Urinary bladder (tissue), 4 donors: ENCODE measurements around the gene SEC14L3. TPM values are rescaled to one million over a fixed set of nuclear protein-coding genes. Genes with fewer than 3 reads are reported as not detected.
A peak's percentile ranks its signal among the peaks of the same experiment; 100 is the strongest.

ENCODE experiments used
- DNase-seq: peaks from one replicate; pipeline ENCODE4 v3.0.0-alpha.2; 2015; ENCODE audit errors: extremely low spot score
- H3K27ac ChIP-seq: one replicate; pipeline ENCODE4 v1.5.1; 2013; ENCODE audit warnings: low read depth, mild to moderate bottlenecking, moderate library complexity
- H3K36me3 ChIP-seq: one replicate; pipeline ENCODE4 v1.6.1; 2013; ENCODE audit warnings: mild to moderate bottlenecking, moderate library complexity; ENCODE audit not compliant: insufficient read depth
- H3K4me1 ChIP-seq: one replicate; pipeline ENCODE4 v1.6.1; 2013; ENCODE audit warnings: mild to moderate bottlenecking, moderate library complexity; ENCODE audit not compliant: insufficient read depth
- H3K4me3 ChIP-seq: one replicate; pipeline ENCODE4 v1.5.1; 2013; ENCODE audit warnings: low read depth, low read length
- WGBS: extraction: QIAGEN DNeasy Blood & Tissue Kit; methylation state at CpG from one replicate; pipeline ENCODE4 v1.1.7; 2013; 5-methylcytosine and 5-hydroxymethylcytosine counted together
- polyA plus RNA-seq: library from polyadenylated mRNA; stranded (reverse); fragments of 200-250 nt; gene quantifications from one replicate; pipeline ENCODE4 v1.2.3, GENCODE V29; 2013
- total RNA-seq: library from RNA; depleted of rRNA; stranded (reverse); fragments of >200 nt; gene quantifications from one replicate; pipeline ENCODE4 v1.2.3, GENCODE V29; 2014
- donor health status: healthy with polysubstance abuse.
- donor health status: healthy.

SEC14L3 gene
- total and polyA plus RNA-seq, 2 donors: not detected

- no peak for DNase-seq
- Histone ChIP-seq H3K4me1 (no peaks in the 10 kb centered on the region), H3K4me3 (no peak overlapping the region), H3K36me3 (no peaks in the 10 kb centered on the region), H3K27ac (no peak overlapping the region)
- WGBS: 89% methylated on average over 4 of the region's 4 CpGs
These were observed 39.7 kb downstream of the SEC14L3 start for GRCh38 chr22:30432096-30432495.

DNA sequence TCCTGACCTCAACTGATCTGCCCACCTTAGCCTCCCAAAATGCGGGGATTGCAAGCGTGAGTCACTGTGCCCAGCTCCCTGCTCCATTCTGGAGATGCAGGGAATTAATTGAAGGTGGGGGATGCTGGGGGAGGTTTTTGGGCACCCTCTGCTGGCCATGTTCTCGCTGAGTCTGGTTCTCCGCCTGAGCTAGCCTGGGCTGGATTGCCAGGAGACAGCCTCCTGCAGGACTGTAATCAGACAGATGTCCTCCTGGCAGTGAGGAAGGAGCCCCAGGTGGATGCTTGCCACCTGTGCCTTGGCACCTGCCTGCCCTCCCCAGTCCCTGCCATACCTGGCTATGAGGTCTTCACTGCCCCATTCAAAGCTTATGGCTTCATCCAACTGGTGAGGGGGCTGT lies 40.9 kb downstream of the SEC14L3 start:
- WGBS: 80% methylated on average over 4 of the region's 4 CpGs
- Histone ChIP-seq H3K27ac (no peak overlapping the region), H3K36me3 (no peaks in the 10 kb centered on the region), H3K4me3 (no peak overlapping the region), H3K4me1 (no peaks in the 10 kb centered on the region)
- no peak for DNase-seq

GRCh38 chr22:30429887-30430286 lies 41.9 kb downstream of the SEC14L3 start:
- WGBS: 52% methylated on average over 4 of the region's 4 CpGs
- no peak overlapping the region for H3K27ac ChIP-seq
- H3K4me1 ChIP-seq: no peaks in the 10 kb centered on the region
- no peak overlapping the region for H3K4me3 ChIP-seq
- H3K36me3 ChIP-seq: no peaks in the 10 kb centered on the region
- DNase-seq: no peak

- Histone ChIP-seq H3K4me1 (no peaks in the 10 kb centered on the region), H3K36me3 (no peaks in the 10 kb centered on the region), H3K4me3 (no peak overlapping the region), H3K27ac (no peak overlapping the region)
- no peak for DNase-seq
- WGBS: 76% methylated on average over 1 of the region's 1 CpG
These were observed 43.9 kb downstream of the SEC14L3 start for GRCh38 chr22:30427871-30428270.

DNA sequence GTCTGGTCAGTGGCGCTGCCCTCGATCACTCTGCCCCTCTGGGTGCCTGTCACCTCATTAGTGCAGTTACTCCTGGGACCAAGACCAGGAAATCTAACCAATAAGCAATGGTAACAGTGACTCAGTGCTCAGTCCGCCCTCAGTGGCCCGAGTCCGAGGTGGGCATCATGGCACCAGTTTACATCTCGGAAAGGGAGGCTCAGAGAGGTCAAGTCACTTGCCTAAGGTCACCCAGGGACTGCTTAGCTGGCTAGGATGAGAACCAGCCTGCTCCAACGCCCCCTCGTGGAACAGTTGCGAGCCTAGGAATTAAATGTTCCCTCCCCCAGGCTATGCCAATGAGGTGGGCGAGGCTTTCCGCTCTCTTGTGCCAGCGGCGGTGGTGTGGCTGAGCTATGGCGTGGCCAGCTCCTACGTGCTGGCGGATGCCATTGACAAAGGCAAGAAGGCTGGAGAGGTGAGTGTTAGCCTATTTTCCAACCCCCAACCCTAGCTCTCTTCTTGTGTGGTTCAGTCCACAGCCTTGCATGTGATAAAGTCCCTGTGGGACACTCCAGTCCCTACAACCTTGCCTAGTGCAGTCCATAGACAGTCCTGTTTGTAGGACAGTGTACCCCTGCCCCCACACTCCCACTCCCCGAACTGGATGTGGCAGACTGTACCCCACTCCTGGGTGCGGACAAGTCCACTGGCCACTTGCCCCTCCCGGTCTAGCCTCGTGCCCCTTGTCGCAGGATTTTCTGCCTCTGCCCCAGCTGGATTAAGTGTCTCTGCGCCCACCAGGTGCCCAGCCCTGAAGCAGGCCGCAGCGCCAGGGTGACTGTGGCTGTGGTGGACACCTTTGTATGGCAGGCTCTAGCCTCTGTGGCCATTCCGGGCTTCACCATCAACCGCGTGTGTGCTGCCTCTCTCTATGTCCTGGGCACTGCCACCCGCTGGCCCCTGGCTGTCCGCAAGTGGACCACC lies 45.1 kb downstream of the SEC14L3 start:
- no peak for DNase-seq
- Histone ChIP-seq H3K27ac (no peak overlapping the region), H3K4me3 (peak overlapping the region; percentile 50), H3K4me1 (no peaks in the 10 kb centered on the region), H3K36me3 (no peaks in the 10 kb centered on the region)
- WGBS: 54% methylated on average over 29 of the region's 29 CpGs

DNA sequence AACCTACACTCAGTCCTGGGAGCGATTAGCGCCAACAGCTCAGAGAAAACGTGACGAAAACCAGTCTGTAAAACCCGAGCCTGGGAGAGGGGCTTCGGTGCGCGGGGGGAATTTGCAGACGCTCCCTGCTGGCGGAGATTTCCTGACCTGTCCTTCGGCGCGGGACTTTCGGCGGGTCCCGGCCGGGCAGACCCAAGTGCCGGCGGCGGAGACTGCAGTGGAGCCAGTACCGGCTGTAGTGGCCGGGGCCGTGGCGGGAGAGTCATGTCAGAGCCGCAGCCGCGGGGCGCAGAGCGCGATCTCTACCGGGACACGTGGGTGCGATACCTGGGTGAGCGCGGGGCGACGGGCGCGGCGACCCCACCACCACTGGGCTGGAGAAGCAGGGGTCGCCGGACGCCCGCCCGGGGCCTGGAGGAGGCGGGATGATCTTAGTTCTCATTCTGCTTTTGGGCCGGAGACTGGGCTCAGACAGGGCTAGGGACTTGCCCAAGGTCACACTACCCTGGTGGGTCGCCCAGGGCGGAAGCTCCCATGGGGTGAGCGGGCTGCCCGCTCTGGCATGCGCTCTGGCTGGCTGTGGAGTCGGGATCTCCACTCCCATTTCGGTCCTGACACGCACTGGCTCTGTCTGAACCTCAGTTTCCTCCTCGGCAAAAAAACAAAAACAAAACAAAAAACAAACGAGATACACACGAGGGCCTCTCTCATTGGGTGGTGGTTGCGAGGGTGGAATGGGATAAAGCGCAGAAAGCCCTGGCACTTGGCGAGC lies 46.0 kb downstream of the SEC14L3 start, which contains the start of gene MTFP1:
Gene MTFP1, plus strand, starts transcription at position 153 of the 772 bp plus-strand sequence. Its CDS starts 112 bp downstream, at position 265.
- WGBS: 2% methylated on average over 61 of the region's 61 CpGs
- Histone ChIP-seq H3K4me1 (no peaks in the 10 kb centered on the region), H3K27ac (no peak within 1 kb of the TSS), H3K4me3 (peak within 1 kb of the TSS; percentile 50), H3K36me3 (no peaks in the 10 kb centered on the region)
- peak; percentile 41 for DNase-seq

DNA sequence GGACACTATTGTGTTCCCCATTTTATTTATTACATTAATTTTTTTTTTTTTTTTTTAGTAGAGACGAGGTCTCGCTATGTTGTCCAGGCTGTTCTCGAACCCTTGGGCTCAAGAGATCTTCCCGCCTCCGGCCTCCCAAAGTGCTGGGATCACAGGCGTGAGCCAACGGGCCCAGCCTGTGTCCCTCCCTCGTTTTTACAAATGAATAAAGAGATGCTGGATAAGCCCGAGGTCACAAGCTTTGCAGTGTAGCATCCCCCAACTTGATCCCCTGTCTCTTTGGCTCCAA lies 46.5 kb downstream of the SEC14L3 start:
- 6% methylated on average over 9 of the region's 9 CpGs for WGBS
- no peak for DNase-seq
- H3K36me3 ChIP-seq: no peaks in the 10 kb centered on the region

GRCh38 chr22:30424534-30425326 lies 47.1 kb downstream of the SEC14L3 start:
- Histone ChIP-seq H3K4me3 (peak overlapping the region; percentile 43), H3K27ac (peak overlapping the region; percentile 62), H3K4me1 (no peaks in the 10 kb centered on the region), H3K36me3 (no peaks in the 10 kb centered on the region)
- 39% methylated on average over 20 of the region's 20 CpGs for WGBS
- DNase-seq: no peak

More for the DNA sequence above, 46.5 kb downstream of the SEC14L3 start:
- Histone ChIP-seq H3K4me1 (no peaks in the 10 kb centered on the region), H3K27ac (no peak overlapping the region), H3K4me3 (peak overlapping the region; percentile 50)

DNA sequence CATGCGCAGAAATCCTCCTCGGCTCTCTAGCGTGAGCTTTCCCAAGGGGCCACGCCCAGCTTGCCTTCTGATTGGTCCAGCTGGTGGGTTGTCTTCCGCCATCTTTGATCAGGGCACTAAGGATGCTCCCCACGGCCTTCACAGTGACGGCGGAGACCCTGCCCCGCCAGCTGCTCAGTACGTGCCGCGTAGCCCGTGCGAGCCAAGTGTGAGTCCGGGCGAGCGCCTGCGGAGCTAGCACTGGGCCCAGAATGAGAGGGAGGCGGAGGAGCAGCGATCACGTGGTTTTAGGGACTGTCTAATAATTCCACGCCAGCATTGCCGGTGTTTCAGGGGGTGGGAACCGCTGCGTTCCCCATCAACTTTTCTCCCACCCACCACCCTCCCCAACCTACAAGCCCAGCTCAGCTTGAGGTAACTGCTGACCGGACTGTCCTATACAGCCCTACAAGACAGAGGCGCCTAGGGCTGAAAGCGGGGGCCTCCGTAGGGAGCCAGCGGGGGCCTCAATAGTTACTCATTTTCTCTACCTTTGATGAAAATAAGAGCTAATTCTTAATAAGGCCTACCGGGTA lies 47.8 kb downstream of the SEC14L3 start:
- no peaks in the 10 kb centered on the region for H3K36me3 ChIP-seq
- no peaks in the 10 kb centered on the region for H3K4me1 ChIP-seq
- peak overlapping the region; percentile 62 for H3K27ac ChIP-seq
- WGBS: under 1% methylated on average over 31 of the region's 31 CpGs
- peak overlapping the region; percentile 43 for H3K4me3 ChIP-seq
- DNase-seq: peak; percentile 99

DNA sequence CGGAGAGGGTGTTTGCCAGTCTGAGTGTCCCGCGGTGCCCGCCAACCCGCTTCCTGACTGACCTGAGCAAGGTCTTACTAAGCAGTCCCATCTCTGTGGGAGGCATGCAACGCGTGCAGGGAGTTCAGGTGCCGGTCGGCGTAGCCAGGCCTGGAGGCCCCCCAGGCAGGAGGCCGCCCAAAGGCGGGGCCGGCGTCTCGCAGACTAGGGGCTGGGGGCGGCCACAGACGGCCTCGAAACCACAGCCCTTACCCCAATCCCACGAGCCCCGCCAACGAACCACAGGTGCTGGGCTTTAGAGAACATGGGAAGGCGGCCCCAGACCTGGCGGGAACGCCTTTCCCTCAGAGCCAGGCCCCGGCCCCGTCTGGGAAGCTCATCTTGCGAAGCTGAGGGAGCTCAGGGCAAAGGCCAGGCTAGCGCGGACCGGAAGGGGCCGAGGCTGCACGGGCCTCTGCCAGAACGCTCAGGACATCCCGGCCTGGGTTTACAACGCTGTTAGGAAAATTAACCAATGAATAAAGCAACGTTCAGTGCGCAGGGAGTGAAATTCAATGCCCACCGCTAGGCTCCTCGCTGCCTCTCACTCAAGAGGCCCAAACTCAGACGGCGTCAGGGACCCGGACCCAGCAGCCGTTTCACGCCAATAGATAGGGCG lies 48.4 kb downstream of the SEC14L3 start:
- H3K36me3 ChIP-seq: no peaks in the 10 kb centered on the region
- no peak for DNase-seq
- under 1% methylated on average over 45 of the region's 45 CpGs for WGBS
- H3K27ac ChIP-seq: peak overlapping the region; percentile 82
- H3K4me3 ChIP-seq: peak overlapping the region; percentile 43
- no peaks in the 10 kb centered on the region for H3K4me1 ChIP-seq

DNA sequence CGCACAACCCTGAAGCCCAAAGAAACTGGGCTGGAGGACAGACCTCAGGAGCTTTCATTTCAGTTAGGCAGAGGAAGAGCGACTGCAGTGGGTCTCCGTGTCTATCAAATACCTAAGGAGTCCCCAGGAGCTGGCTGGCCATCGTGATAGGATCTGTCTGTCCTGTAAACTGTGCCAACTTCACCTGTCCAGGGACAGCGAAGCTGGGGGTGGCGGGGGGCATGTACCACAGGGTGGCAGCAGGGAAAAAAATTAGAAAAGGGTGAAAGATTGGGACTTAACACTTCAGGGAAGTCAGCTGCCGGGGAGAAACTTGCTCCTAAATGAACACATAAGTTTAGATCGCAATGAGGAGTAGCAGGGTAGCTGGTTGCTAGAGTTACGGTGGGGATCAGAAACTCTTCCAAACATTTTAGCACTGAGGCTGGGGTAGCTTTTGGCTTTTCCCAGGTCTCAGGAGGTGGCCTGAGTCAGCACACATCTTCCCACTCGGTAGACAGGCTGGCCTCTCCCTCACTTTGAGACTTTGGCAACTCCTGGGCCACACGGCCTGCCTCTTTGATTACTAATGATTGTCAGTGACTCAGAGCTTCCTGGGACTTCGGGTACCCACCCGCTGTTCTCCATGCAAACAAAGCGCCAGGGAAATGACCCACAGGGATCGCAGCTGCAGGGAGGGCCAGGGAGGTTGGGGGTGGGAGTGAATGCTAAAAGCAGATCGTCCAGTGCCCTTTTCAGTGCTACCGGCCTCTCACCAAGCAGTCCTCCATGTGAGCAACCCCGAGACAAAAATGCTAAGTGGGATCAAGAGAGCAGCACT lies 49.1 kb downstream of the SEC14L3 start:
- 30% methylated on average over 18 of the region's 18 CpGs for WGBS
- Histone ChIP-seq H3K4me3 (peak overlapping the region; percentile 43), H3K27ac (peak overlapping the region; percentile 82)

More for the DNA sequence above, 49.1 kb downstream of the SEC14L3 start:
- DNase-seq: no peak
- Histone ChIP-seq H3K4me1 (no peaks in the 10 kb centered on the region), H3K36me3 (no peaks in the 10 kb centered on the region)
